Right lobe of liver (tissue), 4 donors: ENCODE results near the gene SMPX.

Source experiments
- POLR2A ChIP-seq: fragments of 450-650 bp; IDR thresholded peaks from one replicate; pipeline ENCODE4 v1.6.1; 2017; ENCODE audit warnings: antibody characterized with exemption, mild to moderate bottlenecking
- TF ChIP-seq, protein P1 (sequence below), 4 donors: fragments of 200-600 bp in 3 of 4; fragments of 450-650 bp in 1 of 4; IDR thresholded peaks; one replicate each; pipeline versions ENCODE4 v1.5.1 to v1.8.0; 2016 to 2022; ENCODE audit warnings: antibody characterized with exemption in 4 of 4, mild to moderate bottlenecking in 2 of 4
- donor health status: DM: no; HTN: no; CAD: no.
- donor health status: DM: no; HTN: no; CAD: no.
- donor health status: DM: no; HTN: yes; CAD: no.

DNA sequence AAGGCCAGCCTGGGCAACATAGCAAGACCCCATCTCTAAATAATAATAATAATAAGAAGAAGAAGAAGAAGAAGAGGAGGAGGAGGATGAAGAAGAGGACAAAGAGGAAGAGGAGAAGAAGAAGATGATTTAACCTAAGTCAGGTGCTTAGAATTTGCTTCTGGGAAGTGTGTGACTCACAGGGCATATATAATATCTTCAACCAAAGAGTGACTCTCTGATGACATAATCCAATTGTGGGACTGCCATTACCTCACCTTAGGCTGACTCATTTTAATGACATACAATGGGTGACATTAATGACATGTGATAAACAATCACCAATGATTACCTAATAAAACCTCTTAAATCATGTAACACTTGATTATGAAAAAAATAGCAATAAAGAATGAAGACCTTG, 48.8 kb upstream of the SMPX start:
- TF ChIP-seq, protein P1, sequence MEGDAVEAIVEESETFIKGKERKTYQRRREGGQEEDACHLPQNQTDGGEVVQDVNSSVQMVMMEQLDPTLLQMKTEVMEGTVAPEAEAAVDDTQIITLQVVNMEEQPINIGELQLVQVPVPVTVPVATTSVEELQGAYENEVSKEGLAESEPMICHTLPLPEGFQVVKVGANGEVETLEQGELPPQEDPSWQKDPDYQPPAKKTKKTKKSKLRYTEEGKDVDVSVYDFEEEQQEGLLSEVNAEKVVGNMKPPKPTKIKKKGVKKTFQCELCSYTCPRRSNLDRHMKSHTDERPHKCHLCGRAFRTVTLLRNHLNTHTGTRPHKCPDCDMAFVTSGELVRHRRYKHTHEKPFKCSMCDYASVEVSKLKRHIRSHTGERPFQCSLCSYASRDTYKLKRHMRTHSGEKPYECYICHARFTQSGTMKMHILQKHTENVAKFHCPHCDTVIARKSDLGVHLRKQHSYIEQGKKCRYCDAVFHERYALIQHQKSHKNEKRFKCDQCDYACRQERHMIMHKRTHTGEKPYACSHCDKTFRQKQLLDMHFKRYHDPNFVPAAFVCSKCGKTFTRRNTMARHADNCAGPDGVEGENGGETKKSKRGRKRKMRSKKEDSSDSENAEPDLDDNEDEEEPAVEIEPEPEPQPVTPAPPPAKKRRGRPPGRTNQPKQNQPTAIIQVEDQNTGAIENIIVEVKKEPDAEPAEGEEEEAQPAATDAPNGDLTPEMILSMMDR (IDR thresholded peaks at IDR 0.05) = no peak
- no peak for TF ChIP-seq POLR2A
